HUES6 (cell line): Measurements from ENCODE around the gene ZNF43.
A peak's percentile ranks its signal among the peaks of the same experiment; 100 is the strongest.
"Not testable (repeated sequence)": the region's sequence is repeated elsewhere in the genome, so short reads cannot be mapped to it uniquely, and the experiment has no call there.

Experiments
- H3K27ac ChIP-seq: 2 replicates; pipeline ENCODE4 v1.7.0; 2013; ENCODE audit warnings: low read depth, mild to moderate bottlenecking, low read length, inconsistent platforms
- H3K27me3 ChIP-seq: 2 replicates; pipeline ENCODE4 v1.6.1; 2013; ENCODE audit warnings: low read length; ENCODE audit not compliant: control insufficient read depth, insufficient read depth
- H3K36me3 ChIP-seq: 2 replicates; pipeline ENCODE4 v1.6.1; 2013; ENCODE audit warnings: low read length; ENCODE audit not compliant: control insufficient read depth, insufficient read depth
- H3K4me1 ChIP-seq: 2 replicates; pipeline ENCODE4 v1.6.1; 2013; ENCODE audit warnings: low read length; ENCODE audit not compliant: control insufficient read depth, insufficient read depth
- H3K4me3 ChIP-seq: 2 replicates; pipeline ENCODE4 v1.5.1; 2013; ENCODE audit warnings: low read depth, low read length
- H3K9ac ChIP-seq: one replicate; pipeline ENCODE4 v1.6.1; 2013; ENCODE audit warnings: mild to moderate bottlenecking, low read length
- H3K9me3 ChIP-seq: 2 replicates; pipeline ENCODE4 v1.6.1; 2013; ENCODE audit warnings: low read depth, low read length; ENCODE audit not compliant: control insufficient read depth, insufficient read depth

ZNF43 gene

DNA sequence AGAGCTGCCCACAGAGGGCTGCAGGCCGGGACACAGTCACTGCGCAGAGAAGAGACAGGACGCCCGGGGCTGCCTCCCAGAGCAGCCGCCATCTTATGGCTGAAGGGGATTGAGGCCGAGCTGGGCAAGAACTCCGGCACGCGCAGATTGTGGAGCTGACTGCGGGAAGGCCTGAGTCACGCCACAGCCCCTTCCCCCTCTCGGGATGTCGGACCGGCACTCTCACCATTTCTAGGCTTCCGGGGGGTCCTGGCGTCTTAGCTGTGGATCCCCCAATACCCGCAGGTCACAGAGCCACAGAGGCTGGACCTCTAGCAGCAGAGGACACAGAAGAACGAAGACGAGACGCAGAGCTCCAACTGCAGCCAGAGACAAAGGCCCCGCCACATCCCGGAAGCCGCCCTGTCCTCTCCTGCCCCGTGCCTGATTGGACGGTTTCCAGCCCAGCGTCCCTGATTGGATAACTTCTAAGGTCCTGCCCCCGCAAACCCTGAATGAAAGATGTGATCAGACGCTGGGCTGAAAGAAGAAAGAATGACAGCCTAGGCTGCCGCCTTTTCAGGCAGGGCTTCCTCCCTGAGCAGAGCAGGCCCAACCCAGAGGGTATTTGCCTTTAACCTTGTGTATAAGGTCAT, at the start of gene ZNF43:
Gene ZNF43, minus strand, starts transcription at position 373 of the 635 bp plus-strand sequence. Its CDS starts 144 bp downstream, at position 229.
- Histone ChIP-seq H3K4me3 (peak within 1 kb of the TSS; percentile 81), H3K27me3 (no peaks in the 10 kb centered on the region), H3K9ac (peak within 1 kb of the TSS; percentile 95), H3K4me1 (no peaks in the 10 kb centered on the region), H3K36me3 (peaks cover 28% of the 10 kb centered on the region), H3K9me3 (peaks cover 15% of the 10 kb centered on the region; the same call in 1 of the 2 replicates), H3K27ac (peak within 1 kb of the TSS; percentile 91)

DNA sequence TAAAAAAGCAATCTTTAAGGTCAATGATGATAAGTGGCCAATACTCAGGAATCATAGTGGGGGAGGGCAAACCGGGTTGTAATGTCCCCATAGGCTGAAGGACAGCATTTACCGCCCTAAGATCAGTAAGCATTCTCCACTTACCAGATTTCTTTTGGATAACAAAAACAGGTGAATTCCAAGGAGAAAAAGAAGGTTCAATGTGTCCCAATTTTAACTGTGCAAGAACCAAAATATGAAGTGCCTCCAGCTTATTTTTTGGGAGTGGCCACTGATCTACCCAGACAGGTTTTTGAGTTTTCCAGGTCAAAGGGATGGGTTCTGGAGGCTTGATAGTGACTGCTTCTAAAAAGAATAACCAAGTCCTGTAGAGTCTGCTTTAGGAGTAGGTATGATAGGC, 49.5 kb upstream of the ZNF43 start:
- not testable (repeated sequence) for H3K27me3 ChIP-seq, H3K36me3 ChIP-seq, H3K4me1 ChIP-seq, H3K4me3 ChIP-seq, H3K9ac ChIP-seq, H3K27ac ChIP-seq
- peaks cover 32% of the 10 kb centered on the region; the same call in 1 of the 2 replicates for H3K9me3 ChIP-seq

- not testable (repeated sequence) for H3K27me3 ChIP-seq, H3K27ac ChIP-seq, H3K4me1 ChIP-seq, H3K9ac ChIP-seq, H3K4me3 ChIP-seq, H3K36me3 ChIP-seq
- peaks cover 34% of the 10 kb centered on the region; the same call in 1 of the 2 replicates for H3K9me3 ChIP-seq
Observed at GRCh38 chr19:21884786-21885185, 48.8 kb upstream of the ZNF43 start.

DNA sequence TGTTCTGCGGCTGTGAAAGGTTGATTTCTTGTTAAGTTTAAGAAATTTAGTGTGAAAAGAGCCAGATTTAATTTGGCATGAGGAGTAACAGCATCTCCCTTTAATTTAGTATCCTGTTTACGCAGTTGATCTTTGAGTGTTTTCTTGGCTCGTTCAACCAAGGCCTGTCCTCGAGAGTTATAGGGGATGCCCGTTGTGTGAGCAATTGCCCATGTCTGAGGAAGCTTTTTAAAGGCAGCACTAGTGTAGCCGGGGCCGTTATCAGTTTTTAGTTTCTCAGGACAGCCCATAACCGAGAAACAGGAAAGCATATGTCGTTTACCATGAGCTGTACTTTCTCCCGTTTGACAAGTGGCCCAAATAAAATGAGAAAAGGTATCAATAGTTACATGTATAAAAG, 47.5 kb upstream of the ZNF43 start:
- peaks cover 46% of the 10 kb centered on the region for H3K9me3 ChIP-seq
- H3K4me3 ChIP-seq: no peak overlapping the region
- H3K27ac ChIP-seq: no peak overlapping the region
- H3K36me3 ChIP-seq: no peaks in the 10 kb centered on the region
- H3K4me1 ChIP-seq: no peaks in the 10 kb centered on the region
- no peak overlapping the region for H3K9ac ChIP-seq
- H3K27me3 ChIP-seq: no peaks in the 10 kb centered on the region

DNA sequence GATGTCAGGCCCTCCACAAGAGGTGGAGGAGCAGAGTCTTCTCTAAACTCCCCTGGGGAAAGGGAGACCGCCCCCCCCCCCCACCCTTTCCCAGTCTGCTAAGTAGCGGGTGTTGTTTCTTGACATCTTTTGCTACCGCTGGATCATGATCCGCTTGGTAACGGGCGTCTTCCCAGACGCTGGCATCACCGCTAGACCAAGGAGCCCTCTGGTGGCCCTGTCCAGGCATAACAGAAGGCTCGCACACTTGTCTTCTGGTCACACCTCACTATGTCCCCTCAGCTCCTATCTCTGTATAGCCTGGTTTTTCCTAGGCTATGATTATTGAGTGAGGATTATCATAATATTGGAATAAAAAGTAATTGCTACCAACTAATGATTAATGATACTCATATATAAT, 44.8 kb upstream of the ZNF43 start:
- not testable (repeated sequence) for H3K9ac ChIP-seq
- peaks cover 44% of the 10 kb centered on the region for H3K9me3 ChIP-seq

GRCh38 chr19:21878646-21879045, 42.7 kb upstream of the ZNF43 start:
- Histone ChIP-seq H3K4me3 (no peak overlapping the region), H3K27ac (no peak overlapping the region), H3K36me3 (no peaks in the 10 kb centered on the region), H3K9me3 (peaks cover 36% of the 10 kb centered on the region), H3K9ac (no peak overlapping the region), H3K4me1 (no peaks in the 10 kb centered on the region), H3K27me3 (no peaks in the 10 kb centered on the region)

More for the DNA sequence above, 44.8 kb upstream of the ZNF43 start:
- H3K4me1 ChIP-seq, H3K36me3 ChIP-seq, H3K27ac ChIP-seq, H3K27me3 ChIP-seq, H3K4me3 ChIP-seq: not testable (repeated sequence)

DNA sequence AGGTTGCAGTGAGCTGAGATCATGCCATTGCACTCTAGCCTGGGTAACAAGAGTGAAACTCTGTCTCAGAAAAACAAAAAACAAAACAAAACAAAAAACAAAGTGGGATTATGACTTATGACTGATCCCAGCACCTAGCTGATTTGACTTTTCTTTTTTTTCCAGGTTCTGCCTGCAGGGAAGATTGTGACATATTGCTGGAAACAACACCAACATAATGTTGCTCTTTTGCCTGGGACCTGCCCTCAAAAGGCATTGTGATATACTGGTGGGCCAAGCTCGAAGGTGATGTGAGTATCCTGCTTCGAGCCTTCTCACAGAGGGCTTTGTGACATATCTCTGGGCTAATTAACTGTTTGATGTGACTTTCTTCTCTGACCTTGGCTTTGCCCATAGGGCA, 42.0 kb upstream of the ZNF43 start:
- Histone ChIP-seq H3K9me3 (peaks cover 36% of the 10 kb centered on the region), H3K4me1 (no peaks in the 10 kb centered on the region), H3K36me3 (no peaks in the 10 kb centered on the region), H3K4me3 (no peak overlapping the region), H3K9ac (no peak overlapping the region), H3K27me3 (no peaks in the 10 kb centered on the region), H3K27ac (no peak overlapping the region)

GRCh38 chr19:21876608-21877007, 40.6 kb upstream of the ZNF43 start:
- not testable (repeated sequence) for H3K9ac ChIP-seq, H3K4me1 ChIP-seq, H3K27ac ChIP-seq, H3K4me3 ChIP-seq, H3K27me3 ChIP-seq, H3K36me3 ChIP-seq
- peaks cover 37% of the 10 kb centered on the region for H3K9me3 ChIP-seq

GRCh38 chr19:21856773-21857514, 21.0 kb upstream of the ZNF43 start:
- Histone ChIP-seq H3K27me3 (no peaks in the 10 kb centered on the region; the same call in 1 of the 2 replicates), H3K9ac (no peak overlapping the region), H3K27ac (no peak overlapping the region), H3K36me3 (no peaks in the 10 kb centered on the region), H3K4me1 (0 out of 2 replicates have a peak, but pooled peaks cover 3% of the 10 kb centered on the region), H3K9me3 (peaks cover 30% of the 10 kb centered on the region), H3K4me3 (no peak overlapping the region)

- Histone ChIP-seq H3K27ac (peak overlapping the region; percentile 94), H3K4me3 (peak overlapping the region; percentile 95), H3K9me3 (no peaks in the 10 kb centered on the region), H3K27me3 (no peaks in the 10 kb centered on the region; the same call in 1 of the 2 replicates), H3K4me1 (peaks cover 6% of the 10 kb centered on the region; the same call in 1 of the 2 replicates), H3K36me3 (peaks cover 40% of the 10 kb centered on the region), H3K9ac (peak overlapping the region; percentile 99)
Observed at GRCh38 chr19:21851596-21852345, 15.8 kb upstream of the ZNF43 start.
